ENCODE data around the gene ZBTB47. TPM values are rescaled to one million over a fixed set of nuclear protein-coding genes. Genes with fewer than 3 reads are reported as not detected.

Gene ZBTB47
- total RNA-seq, 4 donors from 2014 or later: 41.5 to 67.6 (median 50.3) TPM

- ATAC-seq (ENCODE audit: low FRiP score) (peak; percentile 83), DNase-seq (ENCODE audit: low spot score) (peak; percentile 56)
- no peak for TF ChIP-seq CTCF (IDR thresholded peaks at IDR 0.05)
These were observed 30.5 kb downstream of the ZBTB47 start for GRCh38 chr3:42683875-42684598.

- no peak for DNase-seq (ENCODE audit: low spot score)
- no peak for ATAC-seq (ENCODE audit: low FRiP score)
- TF ChIP-seq CTCF (IDR thresholded peaks at IDR 0.05): no peak
These were observed 31.3 kb downstream of the ZBTB47 start for GRCh38 chr3:42684632-42685362.

DNA sequence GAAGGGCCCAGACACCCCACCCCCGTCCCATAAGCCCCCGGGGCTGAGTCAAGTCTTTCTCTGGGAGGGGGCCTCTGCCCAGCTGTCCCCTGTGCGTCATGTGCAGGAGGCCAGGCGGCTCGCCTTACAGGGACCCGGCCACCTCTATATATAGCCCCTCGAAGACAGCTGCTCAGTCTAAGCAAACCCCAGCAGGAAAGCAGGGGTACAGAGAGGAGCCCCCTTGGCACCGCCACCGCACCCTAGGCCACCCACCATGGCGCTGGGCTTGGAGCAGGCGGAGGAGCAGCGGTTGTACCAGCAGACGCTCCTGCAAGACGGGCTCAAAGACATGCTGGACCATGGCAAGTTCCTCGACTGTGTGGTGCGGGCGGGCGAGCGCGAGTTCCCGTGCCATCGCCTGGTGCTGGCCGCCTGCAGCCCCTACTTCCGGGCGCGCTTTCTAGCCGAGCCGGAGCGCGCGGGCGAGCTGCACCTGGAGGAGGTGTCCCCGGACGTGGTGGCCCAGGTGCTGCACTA lies 31.9 kb downstream of the ZBTB47 start, which contains the start of gene KLHL40:
KLHL40 (plus strand) TSS at position 175 of the 519 bp plus-strand sequence; CDS start at position 257, 82 bp downstream.
- ATAC-seq (ENCODE audit: low FRiP score) (no peak), DNase-seq (ENCODE audit: low spot score) (no peak)
- no peak for TF ChIP-seq CTCF (IDR thresholded peaks at IDR 0.05)

DNA sequence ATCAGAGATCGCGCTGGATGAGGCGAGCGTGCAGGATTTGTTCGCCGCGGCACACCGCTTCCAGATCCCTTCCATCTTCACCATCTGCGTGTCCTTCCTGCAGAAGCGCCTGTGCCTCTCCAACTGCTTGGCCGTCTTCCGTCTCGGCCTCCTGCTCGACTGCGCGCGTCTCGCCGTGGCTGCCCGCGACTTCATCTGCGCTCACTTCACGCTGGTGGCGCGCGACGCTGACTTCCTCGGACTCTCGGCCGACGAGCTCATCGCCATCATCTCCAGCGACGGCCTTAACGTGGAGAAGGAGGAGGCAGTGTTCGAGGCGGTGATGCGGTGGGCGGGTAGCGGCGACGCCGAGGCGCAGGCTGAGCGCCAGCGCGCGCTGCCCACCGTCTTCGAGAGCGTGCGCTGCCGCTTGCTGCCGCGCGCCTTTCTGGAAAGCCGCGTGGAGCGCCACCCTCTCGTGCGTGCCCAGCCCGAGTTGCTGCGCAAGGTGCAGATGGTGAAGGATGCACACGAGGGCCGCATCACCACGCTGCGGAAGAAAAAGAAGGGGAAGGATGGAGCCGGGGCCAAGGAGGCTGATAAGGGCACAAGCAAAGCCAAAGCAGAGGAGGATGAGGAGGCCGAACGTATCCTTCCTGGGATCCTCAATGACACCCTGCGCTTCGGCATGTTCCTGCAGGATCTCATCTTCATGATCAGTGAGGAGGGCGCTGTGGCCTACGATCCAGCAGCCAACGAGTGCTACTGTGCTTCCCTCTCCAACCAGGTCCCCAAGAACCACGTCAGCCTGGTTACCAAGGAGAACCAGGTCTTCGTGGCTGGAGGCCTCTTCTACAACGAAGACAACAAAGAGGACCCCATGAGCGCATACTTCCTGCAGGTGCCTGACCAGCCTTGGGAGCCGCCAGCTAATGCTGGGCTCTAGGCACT lies 32.7 kb downstream of the ZBTB47 start:
- ATAC-seq (ENCODE audit: low FRiP score) (no peak), DNase-seq (ENCODE audit: low spot score) (no peak)
- no peak for TF ChIP-seq CTCF (IDR thresholded peaks at IDR 0.05)

GRCh38 chr3:42686832-42687650 lies 33.5 kb downstream of the ZBTB47 start:
- DNase-seq (ENCODE audit: low spot score) (no peak), ATAC-seq (ENCODE audit: low FRiP score) (no peak)
- TF ChIP-seq CTCF (IDR thresholded peaks at IDR 0.05): no peak

GRCh38 chr3:42688016-42688415 lies 34.5 kb downstream of the ZBTB47 start:
- no peak for TF ChIP-seq CTCF (IDR thresholded peaks at IDR 0.05)
- ATAC-seq (ENCODE audit: low FRiP score) (no peak), DNase-seq (ENCODE audit: low spot score) (no peak)
